Small intestine (tissue), 7 donors: Measurements from ENCODE around the gene PPP1R27. TPM values are rescaled to one million over a fixed set of nuclear protein-coding genes. Genes with fewer than 3 reads are reported as not detected.
A peak's percentile ranks its signal among the peaks of the same experiment; 100 is the strongest.

Experiments
- DNase-seq, 2 donors: peaks; one replicate each; pipeline versions ENCODE4 v3.0.0 to v3.0.0-alpha.2; 2013
- FAIRE-seq: peaks from 2 replicates; lab custom pipeline; 2012; peaks lifted over from hg19 to GRCh38; lab: Jason Lieb, UNC
- H3K27ac ChIP-seq, 3 donors: one replicate each; pipeline ENCODE4 v1.5.1; 2013; ENCODE audit warnings: low read length in 2 of 3, mild to moderate bottlenecking in 2 of 3, control low read depth in 1 of 3, inconsistent platforms in 1 of 3, low read depth in 1 of 3, moderate library complexity in 1 of 3
- H3K27me3 ChIP-seq, 3 donors: one replicate each; pipeline ENCODE4 v1.6.1; 2013; ENCODE audit warnings: low read length in 3 of 3, inconsistent platforms in 1 of 3; ENCODE audit not compliant: control insufficient read depth in 3 of 3, insufficient read depth in 3 of 3
- H3K36me3 ChIP-seq, 3 donors: one replicate each; pipeline ENCODE4 v1.6.1; 2013; ENCODE audit warnings: low read length in 3 of 3, inconsistent platforms in 1 of 3, low read depth in 1 of 3, mild to moderate bottlenecking in 1 of 3, moderate library complexity in 1 of 3; ENCODE audit not compliant: control insufficient read depth in 3 of 3, insufficient read depth in 2 of 3
- H3K4me1 ChIP-seq, 3 donors: one replicate each; pipeline ENCODE4 v1.6.1; 2013; ENCODE audit warnings: low read length in 2 of 3, inconsistent platforms in 1 of 3, low read depth in 1 of 3, mild to moderate bottlenecking in 1 of 3, moderate library complexity in 1 of 3; ENCODE audit not compliant: control insufficient read depth in 3 of 3, insufficient read depth in 2 of 3
- H3K4me3 ChIP-seq, 3 donors: one replicate each; pipeline ENCODE4 v1.5.1; 2013; ENCODE audit warnings: low read length in 3 of 3, control low read depth in 1 of 3, inconsistent platforms in 1 of 3, low read depth in 1 of 3, mild to moderate bottlenecking in 1 of 3, moderate library complexity in 1 of 3
- H3K9me3 ChIP-seq, 2 donors: one replicate each; pipeline ENCODE4 v1.6.1; 2013; ENCODE audit warnings: low read depth in 1 of 2, low read length in 1 of 2; ENCODE audit not compliant: control insufficient read depth in 2 of 2, insufficient read depth in 1 of 2
- WGBS, 3 donors: extraction: QIAGEN DNeasy Blood & Tissue Kit; methylation state at CpG; one replicate each; pipeline ENCODE4 v1.1.7; 2013; 5-methylcytosine and 5-hydroxymethylcytosine counted together
- polyA plus RNA-seq, 4 donors: library from polyadenylated mRNA; stranded (reverse) in 3 of 4; unstranded in 1 of 4; fragments of 200-250 nt in 3 of 4; fragments of 120-200 nt in 1 of 4; gene quantifications; one replicate each; pipeline versions ENCODE4 v1.2.1 to v1.2.3, GENCODE V29; 2013
- donor health status: healthy with polysubstance abuse.
- donor health status: control.
- donor health status: control.
- donor health status: Bipolar disorder and iron deficiency.
- donor health status: healthy.

Gene PPP1R27
- polyA plus RNA-seq, 4 donors = 0.12 to 2.5 (median 0.49) TPM; not detected in 1

- Histone ChIP-seq H3K36me3 (peaks cover 0 to 70% (median 10%) of the 10 kb centered on the region in 3 donors), H3K4me1 (peaks cover 4 to 27% (median 7%) of the 10 kb centered on the region in 3 donors), H3K9me3 (no peaks in the 10 kb centered on the region), H3K27ac (peak overlapping the region; percentile 82 to 93 (median 87)), H3K4me3 (peak overlapping the region; percentile 82 to 96 (median 87)), H3K27me3 (no peaks in the 10 kb centered on the region)
- 16 to 45% (median 24%) methylated on average over 23 of the region's 23 CpGs for WGBS, 3 donors
- DNase-seq = peak; percentile 70 to 80
- no peak for FAIRE-seq
These were observed 24.4 kb upstream of the PPP1R27 start for GRCh38 chr17:81858967-81859905.

- Histone ChIP-seq H3K4me1 (peaks cover 2 to 21% (median 4%) of the 10 kb centered on the region in 3 donors), H3K27ac (peak overlapping the region in 1 of 3 donors; percentile 93), H3K27me3 (no peaks in the 10 kb centered on the region), H3K36me3 (peaks cover 6 to 71% (median 19%) of the 10 kb centered on the region in 3 donors), H3K4me3 (peak overlapping the region in 2 of 3 donors; percentile 82 to 96), H3K9me3 (no peaks in the 10 kb centered on the region)
- DNase-seq = peak in 1 of 2 donors; percentile 42
- FAIRE-seq = no peak
- 42 to 80% (median 42%) methylated on average over 29 to 30 of the region's 30 CpGs for WGBS, 3 donors
These were observed 23.5 kb upstream of the PPP1R27 start for GRCh38 chr17:81858170-81858966.

GRCh38 chr17:81854974-81855774, 20.3 kb upstream of the PPP1R27 start:
- DNase-seq = peak in 1 of 2 donors; percentile 92
- peak overlapping the region in 2 of 3 donors; percentile 32 to 56 for H3K27ac ChIP-seq

GRCh38 chr17:81852237-81852636, 17.4 kb upstream of the PPP1R27 start:
- no peak for FAIRE-seq
- 93 to 94% (median 93%) methylated on average over 12 of the region's 12 CpGs for WGBS, 3 donors

More at GRCh38 chr17:81854974-81855774, 20.3 kb upstream of the PPP1R27 start:
- Histone ChIP-seq H3K27me3 (no peaks in the 10 kb centered on the region), H3K36me3 (peaks cover 23 to 94% (median 34%) of the 10 kb centered on the region in 3 donors), H3K4me3 (no peak overlapping the region), H3K4me1 (peaks cover 0 to 10% (median 4%) of the 10 kb centered on the region in 3 donors), H3K9me3 (no peaks in the 10 kb centered on the region)
- FAIRE-seq = no peak
- WGBS, 3 donors = 33 to 70% (median 41%) methylated on average over 29 of the region's 29 CpGs

GRCh38 chr17:81851423-81851822, 16.6 kb upstream of the PPP1R27 start:
- WGBS, 3 donors = 93 to 96% (median 95%) methylated on average over 16 of the region's 16 CpGs

More at GRCh38 chr17:81852237-81852636, 17.4 kb upstream of the PPP1R27 start:
- Histone ChIP-seq H3K27me3 (no peaks in the 10 kb centered on the region), H3K4me3 (no peak overlapping the region), H3K4me1 (no peaks in the 10 kb centered on the region), H3K27ac (no peak overlapping the region), H3K9me3 (no peaks in the 10 kb centered on the region), H3K36me3 (peaks cover 28 to 98% (median 35%) of the 10 kb centered on the region in 3 donors)
- no peak for DNase-seq

GRCh38 chr17:81849457-81849856, 14.6 kb upstream of the PPP1R27 start:
- WGBS, 3 donors = 94 to 95% (median 94%) methylated on average over 12 of the region's 12 CpGs
- no peak overlapping the region for H3K4me3 ChIP-seq
- DNase-seq (no peak), FAIRE-seq (no peak)
- no peak overlapping the region for H3K27ac ChIP-seq
- H3K4me1 ChIP-seq = no peaks in the 10 kb centered on the region
- peaks cover 47 to 98% (median 58%) of the 10 kb centered on the region in 3 donors for H3K36me3 ChIP-seq
- H3K27me3 ChIP-seq = no peaks in the 10 kb centered on the region
- H3K9me3 ChIP-seq = no peaks in the 10 kb centered on the region

More at GRCh38 chr17:81851423-81851822, 16.6 kb upstream of the PPP1R27 start:
- Histone ChIP-seq H3K36me3 (peaks cover 31 to 98% (median 42%) of the 10 kb centered on the region in 3 donors), H3K4me3 (no peak overlapping the region), H3K9me3 (no peaks in the 10 kb centered on the region), H3K4me1 (no peaks in the 10 kb centered on the region), H3K27me3 (no peaks in the 10 kb centered on the region), H3K27ac (no peak overlapping the region)
- FAIRE-seq (no peak), DNase-seq (no peak)

- H3K4me1 ChIP-seq = no peaks in the 10 kb centered on the region
- no peaks in the 10 kb centered on the region for H3K9me3 ChIP-seq
- no peak overlapping the region for H3K4me3 ChIP-seq
- peaks cover 31 to 98% (median 57%) of the 10 kb centered on the region in 3 donors for H3K36me3 ChIP-seq
- WGBS, 3 donors = 85 to 93% (median 85%) methylated on average over 24 of the region's 24 CpGs
- H3K27me3 ChIP-seq = no peaks in the 10 kb centered on the region
- H3K27ac ChIP-seq = no peak overlapping the region
- DNase-seq (no peak), FAIRE-seq (no peak)
These were observed 12.2 kb upstream of the PPP1R27 start for GRCh38 chr17:81846743-81847689.
